Erythroblast (primary cell): ENCODE measurements around the gene HSD11B1.
A peak's percentile ranks its signal among the peaks of the same experiment; 100 is the strongest.

Experiments
- DNase-seq, 2 experiments: peaks; one replicate each; lab custom pipeline; 2025; lab: John Stamatoyannopoulos, UW
- GATA1 ChIP-seq: IDR thresholded peaks from 2 replicates; pipeline ENCODE4 v1.6.1; 2011; ENCODE audit warnings: low read depth, mild to moderate bottlenecking, control low read depth, low read length, moderate library complexity
- POLR2A ChIP-seq: IDR thresholded peaks from 2 replicates; pipeline ENCODE4 v1.6.1; 2011; ENCODE audit warnings: mild to moderate bottlenecking, low read length

The HSD11B1 gene

GRCh38 chr1:209704584-209704983, at the start of gene HSD11B1:
Gene HSD11B1 (plus strand): TSS chr1:209704846. CDS start chr1:209704943, 97 bp downstream.
- no peak for DNase-seq
- no peak for TF ChIP-seq POLR2A
- TF ChIP-seq GATA1, result no peak

GRCh38 chr1:209655411-209656231, 49.0 kb upstream of the HSD11B1 start:
- TF ChIP-seq POLR2A (no peak), GATA1 (no peak)
- DNase-seq, result no peak

GRCh38 chr1:209657140-209657879, 47.3 kb upstream of the HSD11B1 start:
- TF ChIP-seq GATA1 (no peak), POLR2A (no peak)
- no peak for DNase-seq

GRCh38 chr1:209657918-209658317, 46.7 kb upstream of the HSD11B1 start:
- TF ChIP-seq GATA1 (no peak), POLR2A (no peak)

GRCh38 chr1:209659909-209660308, 44.7 kb upstream of the HSD11B1 start:
- TF ChIP-seq GATA1 (no peak), POLR2A (no peak)
- no peak for DNase-seq

More at GRCh38 chr1:209657918-209658317, 46.7 kb upstream of the HSD11B1 start:
- DNase-seq, result no peak

GRCh38 chr1:209661071-209661470, 43.6 kb upstream of the HSD11B1 start:
- TF ChIP-seq GATA1 (no peak), POLR2A (no peak)
- DNase-seq, result no peak

GRCh38 chr1:209662879-209663327, 41.7 kb upstream of the HSD11B1 start:
- no peak for DNase-seq
- TF ChIP-seq GATA1, result no peak
- TF ChIP-seq POLR2A, result no peak

GRCh38 chr1:209667103-209667502, 37.5 kb upstream of the HSD11B1 start:
- TF ChIP-seq GATA1, result no peak
- no peak for TF ChIP-seq POLR2A
- DNase-seq, result no peak

GRCh38 chr1:209667708-209668107, 36.9 kb upstream of the HSD11B1 start:
- no peak for TF ChIP-seq POLR2A
- TF ChIP-seq GATA1, result no peak
- DNase-seq, result no peak

GRCh38 chr1:209670441-209671082, 34.1 kb upstream of the HSD11B1 start:
- no peak for TF ChIP-seq POLR2A
- DNase-seq, result no peak

GRCh38 chr1:209672705-209673630, 31.7 kb upstream of the HSD11B1 start:
- peak; percentile 25 to 57 for DNase-seq
- no peak for TF ChIP-seq POLR2A
- TF ChIP-seq GATA1, result no peak

- TF ChIP-seq POLR2A, result no peak
Observed at GRCh38 chr1:209673631-209674417, 30.8 kb upstream of the HSD11B1 start.

More at GRCh38 chr1:209673631-209674417, 30.8 kb upstream of the HSD11B1 start:
- peak; percentile 60 to 67 for DNase-seq
